K562 (cell line): ENCODE measurements around the gene LIX1L. TPM values are rescaled to one million over a fixed set of nuclear protein-coding genes. Genes with fewer than 3 reads are reported as not detected.

Experiments
- AFF1 ChIP-seq, 2 experiments: fragments of 450-650 bp; IDR thresholded peaks; 2 replicates each; pipeline ENCODE4 v1.6.1; 2018; ENCODE audit warnings: mild to moderate bottlenecking in 2 of 2, low read depth in 1 of 2; ENCODE audit not compliant: partially characterized antibody in 2 of 2
- CCNT2 ChIP-seq: IDR thresholded peaks from 2 replicates; pipeline ENCODE4 v1.6.1; 2011; ENCODE audit warnings: borderline replicate concordance, low read depth, mild to moderate bottlenecking, moderate library complexity, mixed read lengths, low read length; ENCODE audit not compliant: insufficient read length; ENCODE audit errors: extremely low read depth
- DNMT1 ChIP-seq: fragments of 450-650 bp; IDR thresholded peaks from 2 replicates; pipeline ENCODE4 v1.6.1; 2016; ENCODE audit warnings: antibody characterized with exemption, mild to moderate bottlenecking
- ELF1 ChIP-seq: fragments of 200-800 bp; sonication (Bioruptor generic); IDR thresholded peaks from 2 replicates; pipeline ENCODE4 v1.6.1; 2016; ENCODE audit warnings: missing genetic modification characterization, missing compliant biosample characterization
- GATA2 ChIP-seq: sonication (generic); formaldehyde crosslinking; IDR thresholded peaks from 2 replicates; pipeline ENCODE4 v1.4.0; 2020; ENCODE audit warnings: mild to moderate bottlenecking, missing genetic modification reagents
- HINFP ChIP-seq: fragments of 450-650 bp; conservative IDR thresholded peaks from 2 replicates; pipeline ENCODE4 v1.6.1; 2016; ENCODE audit warnings: missing genetic modification characterization, low read depth, mild to moderate bottlenecking, control low read depth, missing compliant biosample characterization
- IRF1 ChIP-seq: sonication (generic); formaldehyde crosslinking; IDR thresholded peaks from 2 replicates; pipeline ENCODE4 v1.8.0; 2022; ENCODE audit warnings: missing genetic modification reagents, mild to moderate bottlenecking, borderline replicate concordance
- JUND ChIP-seq, 2 experiments: IDR thresholded peaks; 2 replicates in 1 of 2; 3 replicates in 1 of 2; pipeline ENCODE4 v1.6.1; 2011; ENCODE audit warnings: borderline replicate concordance in 2 of 2, low read depth in 2 of 2, low read length in 2 of 2, improper control_type of control experiment in 1 of 2, missing biosample characterization in 1 of 2, missing genetic modification characterization in 1 of 2, missing genetic modification reagents in 1 of 2
- MAFK ChIP-seq: IDR thresholded peaks from 2 replicates; pipeline ENCODE4 v1.6.1; 2011; ENCODE audit warnings: low read length, improper control_type of control experiment
- MIER1 ChIP-seq: fragments of 450-650 bp; IDR thresholded peaks from 2 replicates; pipeline ENCODE4 v1.6.1; 2016; ENCODE audit warnings: antibody characterized with exemption, mild to moderate bottlenecking, low read depth
- RBM25 ChIP-seq: fragments of 200-400 bp; formaldehyde crosslinking; IDR thresholded peaks from 2 replicates; pipeline ENCODE4 v1.6.1; 2018; ENCODE audit warnings: low read length, low read depth, moderate library complexity; ENCODE audit not compliant: severe bottlenecking
- SAP30 ChIP-seq: fragments of 200-600 bp; sonication (generic); IDR thresholded peaks from 2 replicates; pipeline ENCODE4 v1.6.1; 2012; ENCODE audit warnings: borderline replicate concordance, low read depth, mild to moderate bottlenecking, moderate library complexity, low read length, control low read depth, inconsistent platforms; ENCODE audit not compliant: insufficient read depth, poor library complexity, severe bottlenecking
- SIN3A ChIP-seq, 2 experiments: fragments of 150-350 bp in 1 of 2; IDR thresholded peaks; 2 replicates each; pipeline ENCODE4 v1.6.1; 2011 to 2016; ENCODE audit warnings: borderline replicate concordance in 2 of 2, low read depth in 2 of 2, low read length in 2 of 2, mild to moderate bottlenecking in 2 of 2, moderate library complexity in 2 of 2; ENCODE audit not compliant: control insufficient read depth in 1 of 2
- SMAD4 ChIP-seq: fragments of 250-450 bp; sonication (Bioruptor Pico); conservative IDR thresholded peaks from 2 replicates; pipeline ENCODE4 v1.8.0; 2021; ENCODE audit warnings: inconsistent platforms, mild to moderate bottlenecking, moderate library complexity
- SREBF2 ChIP-seq: sonication (generic); formaldehyde crosslinking; IDR thresholded peaks from 2 replicates; pipeline ENCODE4 v1.4.0; 2020; ENCODE audit warnings: mild to moderate bottlenecking, missing genetic modification reagents
- TBL1XR1 ChIP-seq, 2 experiments: IDR thresholded peaks; 2 replicates each; pipeline ENCODE4 v1.6.1; 2012; ENCODE audit warnings: improper control_type of control experiment in 2 of 2, low read length in 2 of 2, mild to moderate bottlenecking in 1 of 2
- ZFPM2 ChIP-seq: fragments of 250-450 bp; sonication (Bioruptor Pico); IDR thresholded peaks from 2 replicates; pipeline ENCODE4 v1.5.1; 2022; ENCODE audit warnings: mild to moderate bottlenecking
- ZNF561 ChIP-seq: fragments of 450-650 bp; formaldehyde crosslinking; conservative IDR thresholded peaks from 2 replicates; pipeline ENCODE4 v1.4.0; 2020; ENCODE audit warnings: mild to moderate bottlenecking, moderate library complexity
- ZNF584 ChIP-seq: fragments of 200-800 bp; sonication (Bioruptor generic); IDR thresholded peaks from 2 replicates; pipeline ENCODE4 v1.6.1; 2016; ENCODE audit warnings: low read depth, mild to moderate bottlenecking, missing genetic modification characterization, missing compliant biosample characterization
- ZNF696 ChIP-seq: fragments of 250-450 bp; sonication (Bioruptor Pico); conservative IDR thresholded peaks from 2 replicates; pipeline ENCODE4 v1.4.0; 2020; ENCODE audit warnings: mild to moderate bottlenecking, moderate library complexity
- polyA plus RNA-seq, 8 experiments: library from polyadenylated mRNA; depleted of rRNA in 4 of 8; stranded (reverse) in 5 of 8; unstranded in 3 of 8; fragments of >200 nt; fragmentation: Nextera tagmentation in 2 of 8; fragmentation: Illumina TruSeq in 1 of 8; extraction: Ambion mirVana in 2 of 8; extraction: Trizol in 1 of 8; gene quantifications; 2 replicates each; pipeline versions ENCODE4 v1.2.1 to v1.2.3, GENCODE V29; 2011 to 2014; ENCODE audit warnings: inconsistent platforms in 1 of 8, missing spikeins in 1 of 8
- total RNA-seq, 7 experiments: library from RNA; depleted of rRNA in 6 of 7; stranded (reverse); fragments of >200 nt in 6 of 7; fragmentation: Illumina TruSeq in 2 of 7; extraction: Trizol in 2 of 7; gene quantifications; 2 replicates each; pipeline versions ENCODE4 v1.2.1 to v1.2.3, GENCODE V29; 2011 to 2021; ENCODE audit warnings: low replicate concordance in 1 of 7

The LIX1L gene
- total and polyA plus RNA-seq, 9 of the 15 experiments (the other 6 are each of a cell fraction or from before 2014, with no cell fraction given), result 4.6 to 26.5 (median 12.5) TPM

GRCh38 chr1:145996433-145997015, 38.7 kb upstream of the LIX1L start, which contains the start of gene TXNIP (continued):
- TF ChIP-seq ELF1 (peak; percentile 95), DNMT1 (no peak), MIER1 (no peak), TBL1XR1 (IDR thresholded peaks at IDR 0.05; ENCODE audit: low read length in 2 of 2) (peak in 1 of 2 experiments; percentile 84; a peak in 2 of 4 replicates), MAFK (no peak), ZNF561 (CRISPR knock-in tag) (no peak), SIN3A (IDR thresholded peaks at IDR 0.05; ENCODE audit: borderline replicate concordance in 2 of 2, control insufficient read depth in 1 of 2, low read depth in 2 of 2, low read length in 2 of 2) (peak; percentile 83 to 87; a peak in 3 of 4 replicates), ZNF696 (no peak), CCNT2 (peak; percentile 98), JUND (IDR thresholded peaks at IDR 0.05; ENCODE audit: borderline replicate concordance, low read depth, low read length) (peak; percentile 51; the same call in 1 of the 2 replicates), JUND (tag; IDR thresholded peaks at IDR 0.05; ENCODE audit: borderline replicate concordance, low read depth, low read length) (peak; percentile 29; the same call in 1 of the 3 replicates), IRF1 (no peak), SAP30 (no peak), HINFP (peak; percentile 99), GATA2 (CRISPR knock-in tag) (no peak), SMAD4 (CRISPR knock-in tag) (peak; percentile 51; the same call in 1 of the 2 replicates), RBM25 (peak; percentile 88), ZNF584 (CRISPR knock-in tag) (no peak), SREBF2 (no peak), ZFPM2 (CRISPR knock-in tag) (no peak), AFF1 (IDR thresholded peaks at IDR 0.05; ENCODE audit: low read depth in 1 of 2, partially characterized antibody in 2 of 2) (peak; percentile 83 to 91)
